Measurements from ENCODE around the gene NRXN2.

NRXN2 gene

DNA sequence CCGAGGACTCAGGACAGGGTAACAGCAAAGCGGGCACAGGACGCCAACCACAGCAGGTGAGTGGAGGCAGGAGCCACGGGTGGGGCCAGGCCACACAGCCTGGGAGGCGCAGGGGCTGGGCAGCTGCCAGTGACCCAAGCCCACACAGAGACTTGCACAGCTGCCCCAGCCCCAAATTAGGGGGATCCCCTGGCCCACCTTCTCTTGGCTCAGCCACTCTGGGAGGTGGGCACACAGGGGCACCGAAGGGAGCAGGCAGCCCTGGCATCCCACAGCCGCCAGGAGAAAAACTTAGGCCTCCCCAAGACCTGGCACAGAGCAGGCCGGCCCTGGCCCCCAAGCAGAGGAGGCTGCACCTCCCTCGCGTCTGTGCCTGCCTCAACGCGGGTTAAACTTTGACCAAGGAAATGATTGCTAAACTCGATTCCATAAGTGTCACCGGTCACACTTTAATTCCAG, 132.2 kb downstream of the NRXN2 start, which contains the start of gene SLC22A12:
TSS of gene SLC22A12 (plus strand) at position 458 of the 459 bp plus-strand sequence. CDS start 337 bp downstream, outside the sequence.
- no peak for DNase-seq (ENCODE audit: low read depth)

DNA sequence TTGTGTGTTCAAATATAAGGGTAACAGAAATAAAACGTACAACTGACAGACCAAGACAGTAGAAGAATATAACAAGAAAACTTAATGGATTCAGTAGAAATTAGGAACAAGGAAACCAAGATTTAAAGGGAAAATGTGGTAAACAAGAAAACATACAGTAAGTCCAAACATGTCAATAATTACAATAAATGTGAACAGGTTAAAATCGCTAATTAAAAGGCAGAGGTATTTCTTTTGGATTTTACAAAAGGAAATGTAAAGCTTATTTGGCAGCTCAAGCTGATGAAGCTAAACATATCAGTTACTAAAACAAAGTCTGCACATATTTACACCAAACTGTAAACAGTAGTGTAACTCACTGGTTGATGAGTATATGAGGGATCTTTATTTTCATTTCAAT, 134.3 kb downstream of the NRXN2 start:
- no peak for DNase-seq (ENCODE audit: low read depth)

DNA sequence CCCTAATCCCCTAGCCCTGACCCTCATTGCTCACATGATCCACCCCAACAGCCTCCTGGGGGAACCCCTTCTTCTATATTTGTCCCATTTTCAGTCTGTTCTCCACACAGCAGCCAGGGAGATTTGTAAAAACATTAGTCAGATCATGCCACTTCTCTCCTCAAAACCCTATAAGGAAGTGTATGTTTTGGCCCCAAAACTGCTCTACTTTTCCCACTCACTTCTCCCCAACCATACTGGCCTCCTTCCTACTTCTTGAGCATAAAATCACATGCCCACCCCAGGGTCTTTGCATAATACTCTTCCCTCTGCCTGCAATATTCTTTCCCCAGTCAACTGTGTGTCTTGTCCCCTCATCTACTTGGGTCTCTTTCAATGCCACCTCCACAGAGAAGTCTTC, 136.6 kb downstream of the NRXN2 start:
- no peak for DNase-seq (ENCODE audit: low read depth)

DNA sequence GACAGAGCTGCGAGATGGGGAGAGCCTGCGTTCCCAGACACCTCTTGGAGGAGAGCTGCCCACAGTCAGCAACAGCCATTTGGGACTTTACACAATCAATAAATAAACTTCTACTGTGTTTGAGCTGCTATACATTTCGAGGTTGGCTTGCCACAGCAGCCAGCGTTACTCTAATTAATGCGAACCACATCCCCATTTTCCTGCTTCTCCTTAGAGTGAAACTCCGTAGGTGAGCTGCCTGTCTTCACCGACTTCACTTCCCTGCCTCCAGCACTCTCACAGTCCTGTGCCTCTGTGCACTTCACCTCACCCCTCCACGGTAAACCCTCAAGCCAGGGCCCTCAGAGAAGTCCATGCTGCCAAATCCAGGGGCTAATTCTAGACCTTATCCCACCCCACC, 137.8 kb downstream of the NRXN2 start:
- DNase-seq (ENCODE audit: low read depth) = no peak

DNA sequence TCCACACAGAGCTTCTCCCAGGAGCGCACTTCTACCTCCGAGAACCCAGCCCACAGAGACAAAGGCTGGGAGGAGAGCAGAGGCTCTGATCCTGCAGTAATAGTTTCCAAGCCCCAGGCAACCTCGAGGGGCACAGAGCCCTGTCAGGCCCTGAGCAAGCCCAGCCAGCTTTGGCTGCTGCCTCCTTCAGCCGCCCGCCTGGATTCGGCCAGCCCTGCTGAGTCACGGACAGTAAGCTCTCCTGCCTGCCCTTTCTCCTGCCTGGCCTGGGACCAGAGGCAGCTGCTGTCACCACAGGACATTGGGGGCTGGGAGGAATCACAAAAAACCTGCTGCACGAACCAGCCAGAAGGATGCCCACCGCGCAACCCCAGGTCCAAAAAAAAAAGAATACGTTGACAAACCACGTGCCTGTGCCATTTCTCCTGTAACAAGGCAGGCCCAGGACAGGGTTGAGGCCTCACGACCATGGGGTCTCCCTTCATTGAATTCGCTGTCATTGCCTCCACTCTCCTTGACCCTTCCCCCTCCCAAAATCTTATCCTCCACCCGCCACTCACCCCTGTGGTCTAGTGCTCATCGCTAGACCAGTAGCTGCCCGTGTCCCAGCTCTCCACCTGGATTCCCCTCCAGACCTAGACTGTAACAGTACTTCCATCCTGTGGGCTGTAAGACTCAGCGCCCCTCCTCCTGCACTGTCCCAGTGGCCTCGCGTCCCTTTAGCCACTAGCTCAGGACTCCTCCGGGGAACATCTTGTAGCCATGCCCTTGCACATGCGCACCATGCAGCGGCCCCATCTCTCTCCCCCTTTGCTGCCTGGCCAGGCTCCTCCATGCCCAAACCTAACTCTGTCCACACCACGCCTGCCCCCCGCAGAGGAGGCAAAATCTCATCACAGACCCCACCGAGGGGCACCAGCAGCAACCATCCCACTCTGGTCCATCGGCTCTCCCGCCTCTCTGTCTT, 139.4 kb downstream of the NRXN2 start:
- DNase-seq (ENCODE audit: low read depth) = peak; percentile 41

DNA sequence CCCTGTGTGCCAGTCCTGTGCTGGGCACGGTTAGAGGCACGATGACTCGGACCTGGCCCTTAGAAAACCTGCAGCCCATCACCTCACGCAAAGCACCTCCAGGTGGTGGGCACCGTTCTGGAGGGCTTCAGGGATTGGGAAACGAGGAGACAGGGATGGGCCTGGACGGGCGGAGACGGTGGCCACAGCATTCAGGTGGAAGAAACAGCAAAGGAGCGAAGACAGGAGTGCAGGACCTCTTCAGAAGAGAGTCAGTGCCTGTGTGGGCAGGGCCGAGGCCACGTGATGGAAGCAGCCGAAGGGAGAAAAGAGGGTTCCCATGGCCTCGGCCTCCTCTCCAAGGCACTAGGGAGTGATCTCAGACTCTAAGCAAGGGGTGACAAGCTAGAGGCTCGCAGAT, 140.1 kb downstream of the NRXN2 start:
- no peak for DNase-seq (ENCODE audit: low read depth)

DNA sequence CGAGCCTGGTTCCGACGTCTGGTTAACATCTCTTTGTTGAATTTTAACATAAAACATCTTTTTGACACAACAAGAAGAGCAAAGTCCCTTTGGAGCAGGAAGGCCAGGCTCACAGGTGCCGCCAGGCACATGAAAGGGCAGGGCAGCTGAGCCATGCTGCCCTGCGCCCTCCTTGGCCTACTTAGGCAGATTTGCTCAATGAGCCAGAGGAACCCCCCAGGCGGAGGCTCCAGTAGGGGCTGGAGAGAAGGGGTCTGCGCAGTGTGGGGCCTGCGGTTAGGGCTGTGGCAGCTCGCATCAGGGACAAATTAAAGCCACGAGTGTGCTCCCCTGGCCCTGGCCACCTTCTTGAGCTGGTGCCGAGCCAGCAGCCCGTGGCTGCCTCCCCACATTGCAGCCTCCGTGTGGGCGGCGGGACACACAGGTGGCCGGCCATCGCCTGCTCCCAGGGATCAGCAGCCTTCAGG, 141.9 kb downstream of the NRXN2 start:
- no peak for DNase-seq (ENCODE audit: low read depth)

DNA sequence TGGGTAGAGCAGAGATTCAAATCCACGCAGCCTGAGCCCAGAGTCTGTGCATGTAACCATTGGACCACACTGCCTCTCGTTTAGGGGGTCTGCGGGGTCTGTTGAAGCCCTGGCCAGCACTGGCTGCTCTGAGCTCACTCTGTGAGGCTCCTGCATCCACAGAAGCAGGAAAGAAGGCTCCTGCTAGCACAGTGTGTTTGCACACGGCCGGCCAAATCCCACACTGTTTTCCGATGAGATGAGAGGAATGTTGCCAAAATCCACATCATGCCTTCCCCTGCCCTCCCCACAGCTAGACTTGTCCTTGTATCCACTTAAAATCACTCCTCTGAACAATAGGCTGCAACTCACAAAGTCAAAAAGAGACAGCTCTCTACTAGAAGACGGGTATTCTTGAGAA, 142.6 kb downstream of the NRXN2 start:
- DNase-seq (ENCODE audit: low read depth) = no peak

DNA sequence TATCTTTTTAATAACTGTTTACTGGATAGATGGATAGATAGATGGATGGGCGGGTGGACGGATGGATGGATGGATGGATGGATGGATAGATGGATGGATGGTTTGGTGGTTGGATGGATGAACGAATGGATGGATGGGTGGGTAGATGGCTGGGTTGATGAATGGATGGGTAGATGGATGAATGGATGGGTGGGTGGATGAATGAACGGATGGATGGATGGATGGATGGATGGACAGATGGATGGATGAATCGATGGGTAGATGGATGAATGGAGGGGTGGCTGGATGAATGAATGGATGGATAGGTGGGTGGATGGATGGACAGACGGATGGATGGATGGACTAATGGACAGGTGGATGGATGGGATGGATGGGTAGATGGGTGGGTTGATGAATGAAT, 145.8 kb downstream of the NRXN2 start:
- DNase-seq (ENCODE audit: low read depth) = no peak

DNA sequence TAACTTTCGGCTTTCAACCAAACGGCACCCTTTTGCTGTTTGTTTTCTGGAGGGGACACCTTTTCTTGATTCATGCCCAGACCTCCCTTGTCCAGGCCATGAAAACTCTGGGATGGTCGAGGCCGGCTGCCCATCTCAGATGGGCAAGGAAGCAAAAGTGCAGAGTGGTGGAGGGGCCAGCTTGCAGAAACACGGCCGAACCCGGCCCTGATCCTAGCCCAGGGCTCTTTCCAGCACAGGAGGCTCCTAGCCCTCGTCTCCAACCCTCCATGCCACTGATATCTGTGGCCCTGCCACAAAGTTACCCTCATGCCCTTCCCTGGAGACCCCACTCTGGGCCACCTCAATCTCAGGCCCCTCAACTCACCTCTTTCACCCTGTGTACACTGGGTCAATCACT, 150.9 kb downstream of the NRXN2 start:
- DNase-seq (ENCODE audit: low read depth) = no peak

DNA sequence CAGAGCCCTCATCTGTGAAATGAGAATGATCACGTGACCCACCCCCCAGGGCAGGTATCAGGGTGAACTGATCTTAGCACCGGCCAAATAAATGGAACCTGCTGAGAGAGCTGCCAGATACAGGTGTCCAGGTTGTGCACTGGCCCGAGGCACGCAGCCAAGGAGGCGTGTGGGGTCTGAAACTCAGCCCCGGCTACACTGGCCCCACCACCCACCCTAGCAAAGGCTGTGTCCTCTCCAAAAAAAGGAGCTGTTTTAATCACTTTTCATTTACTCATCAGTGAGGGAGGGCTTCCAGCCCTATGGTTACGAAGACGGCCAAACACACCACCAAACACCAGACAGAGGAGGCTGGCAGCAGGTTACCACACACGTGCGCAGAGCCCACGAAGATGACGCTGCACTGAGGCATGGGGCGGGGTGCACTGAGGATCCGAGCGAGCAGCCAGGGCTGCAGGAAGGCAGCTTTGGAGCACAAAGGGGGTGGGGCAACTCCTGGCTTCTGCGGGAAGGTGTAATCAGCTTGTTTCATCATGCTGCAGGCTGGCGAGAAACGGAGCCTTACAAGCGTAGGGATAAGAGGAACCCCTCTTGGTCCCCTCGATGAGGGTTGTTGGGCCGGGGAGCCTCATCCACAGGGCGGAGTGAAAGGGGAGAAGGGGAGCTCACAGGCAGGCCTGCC, 151.4 kb downstream of the NRXN2 start:
- no peak for DNase-seq (ENCODE audit: low read depth)

DNA sequence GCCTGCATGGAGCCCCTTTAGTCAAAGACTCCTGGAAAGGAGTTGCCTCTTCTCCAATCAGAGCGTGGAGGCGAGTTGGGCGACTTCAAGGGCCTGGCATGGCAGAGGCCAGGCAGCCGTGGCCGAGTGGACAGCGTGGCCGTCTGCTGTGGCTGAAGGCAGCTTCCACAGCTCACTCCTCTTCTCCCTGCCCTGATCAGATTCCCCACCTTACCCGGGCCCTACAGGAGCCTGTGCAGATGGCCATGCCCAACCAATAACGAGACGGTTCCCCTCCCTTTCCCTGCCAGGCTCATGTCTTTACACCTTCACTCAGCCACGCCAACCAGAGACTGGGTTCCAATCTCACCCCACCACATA, 152.0 kb downstream of the NRXN2 start:
- no peak for DNase-seq (ENCODE audit: low read depth)

DNA sequence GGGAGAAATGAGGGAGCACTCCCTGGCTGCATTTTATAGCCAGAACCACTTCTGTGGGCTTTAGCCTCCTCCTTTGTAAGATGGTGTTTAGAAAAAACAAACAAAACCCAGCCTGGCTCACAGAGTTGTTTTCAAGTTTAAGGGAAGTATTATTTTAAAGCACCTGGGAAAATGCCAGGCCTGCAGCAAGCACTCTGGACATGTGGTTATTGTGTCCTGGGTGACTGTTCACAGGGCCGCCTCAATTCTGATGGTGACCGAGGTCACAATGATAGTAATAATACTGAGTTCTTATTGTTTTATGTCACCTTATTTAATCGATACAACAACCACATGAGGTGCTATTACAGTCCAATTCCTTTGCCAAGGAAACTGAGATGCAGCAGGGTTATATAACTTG, 152.7 kb downstream of the NRXN2 start:
- no peak for DNase-seq (ENCODE audit: low read depth)

DNA sequence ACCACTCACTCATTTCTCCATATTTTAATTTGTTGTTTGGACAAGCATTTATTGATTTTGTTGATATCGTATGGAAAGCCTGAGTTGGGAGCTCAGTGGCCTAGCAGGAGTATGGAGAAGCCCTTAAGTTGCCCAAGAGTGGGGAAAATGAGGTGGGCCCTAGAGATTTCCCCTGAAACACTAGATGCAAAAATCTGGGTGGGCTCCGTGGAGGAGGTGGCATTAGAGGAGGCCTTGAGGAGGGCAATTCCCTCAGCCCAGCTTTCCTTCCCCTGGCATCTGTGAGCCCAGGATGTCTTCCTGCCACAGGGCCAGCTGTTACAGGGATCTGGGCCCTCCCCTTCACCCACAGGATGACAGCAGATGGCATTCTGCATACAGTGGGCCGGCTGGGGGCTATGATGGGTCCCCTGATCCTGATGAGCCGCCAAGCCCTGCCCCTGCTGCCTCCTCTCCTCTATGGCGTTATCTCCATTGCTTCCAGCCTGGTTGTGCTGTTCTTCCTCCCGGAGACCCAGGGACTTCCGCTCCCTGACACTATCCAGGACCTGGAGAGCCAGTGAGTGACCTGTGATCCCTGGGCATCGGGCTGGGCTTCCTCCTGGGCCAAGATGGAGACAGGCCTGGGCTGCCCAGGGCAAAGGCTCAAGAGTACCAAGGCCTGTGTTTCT, 153.6 kb downstream of the NRXN2 start:
- DNase-seq (ENCODE audit: low read depth) = no peak

DNA sequence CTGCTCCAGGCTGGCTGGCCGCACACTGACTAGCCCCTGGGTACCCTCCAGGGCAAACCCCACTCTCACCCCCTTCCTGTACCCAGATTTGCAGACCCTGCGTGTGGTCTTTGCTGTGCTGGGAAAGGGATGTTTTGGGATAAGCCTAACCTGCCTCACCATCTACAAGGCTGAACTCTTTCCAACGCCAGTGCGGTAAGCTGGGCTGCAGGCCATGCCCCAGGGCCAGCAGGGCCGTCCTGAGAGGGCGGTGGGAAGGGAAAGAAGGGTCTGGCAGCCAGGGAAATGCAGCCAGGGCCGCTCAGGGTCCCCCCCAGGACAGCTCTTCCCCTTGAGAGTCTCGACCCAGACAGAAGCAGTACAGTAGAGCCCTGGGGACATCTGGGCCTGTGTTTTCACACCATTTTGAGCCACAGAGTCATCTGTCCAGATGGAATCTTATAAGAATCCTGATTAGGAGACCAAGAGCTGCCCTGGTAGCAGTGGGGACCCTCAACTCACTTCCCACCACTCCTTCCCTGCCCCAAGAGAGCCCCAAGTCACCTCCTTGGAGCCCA, 154.3 kb downstream of the NRXN2 start:
- DNase-seq (ENCODE audit: low read depth) = no peak

DNA sequence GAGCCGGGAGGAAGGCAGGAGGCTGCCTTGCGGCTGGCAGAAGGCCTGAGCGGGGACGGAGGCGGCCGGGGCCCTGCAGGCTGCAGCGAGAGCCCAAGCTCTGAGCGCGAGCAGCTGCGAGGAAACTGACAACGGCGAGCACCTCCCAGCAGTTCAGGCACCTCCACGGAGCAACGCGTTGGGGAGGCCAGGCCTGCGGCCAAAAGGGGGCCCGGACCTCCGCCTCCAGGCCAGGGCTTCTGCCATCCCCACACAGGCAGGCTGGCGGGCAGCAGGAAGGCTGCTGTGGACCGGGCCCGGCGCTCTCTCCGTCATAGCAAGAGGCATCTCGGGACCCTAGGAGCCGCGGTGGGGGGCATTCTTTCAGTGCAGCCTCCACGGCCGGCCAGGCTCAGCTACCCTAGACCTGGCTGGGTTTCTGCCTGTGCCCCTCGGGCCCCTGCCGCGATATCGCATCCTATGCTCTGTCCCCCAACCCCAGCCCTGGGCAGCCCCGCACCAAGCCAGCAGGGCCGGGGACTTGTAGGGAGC, 154.9 kb downstream of the NRXN2 start:
- no peak for DNase-seq (ENCODE audit: low read depth)

DNA sequence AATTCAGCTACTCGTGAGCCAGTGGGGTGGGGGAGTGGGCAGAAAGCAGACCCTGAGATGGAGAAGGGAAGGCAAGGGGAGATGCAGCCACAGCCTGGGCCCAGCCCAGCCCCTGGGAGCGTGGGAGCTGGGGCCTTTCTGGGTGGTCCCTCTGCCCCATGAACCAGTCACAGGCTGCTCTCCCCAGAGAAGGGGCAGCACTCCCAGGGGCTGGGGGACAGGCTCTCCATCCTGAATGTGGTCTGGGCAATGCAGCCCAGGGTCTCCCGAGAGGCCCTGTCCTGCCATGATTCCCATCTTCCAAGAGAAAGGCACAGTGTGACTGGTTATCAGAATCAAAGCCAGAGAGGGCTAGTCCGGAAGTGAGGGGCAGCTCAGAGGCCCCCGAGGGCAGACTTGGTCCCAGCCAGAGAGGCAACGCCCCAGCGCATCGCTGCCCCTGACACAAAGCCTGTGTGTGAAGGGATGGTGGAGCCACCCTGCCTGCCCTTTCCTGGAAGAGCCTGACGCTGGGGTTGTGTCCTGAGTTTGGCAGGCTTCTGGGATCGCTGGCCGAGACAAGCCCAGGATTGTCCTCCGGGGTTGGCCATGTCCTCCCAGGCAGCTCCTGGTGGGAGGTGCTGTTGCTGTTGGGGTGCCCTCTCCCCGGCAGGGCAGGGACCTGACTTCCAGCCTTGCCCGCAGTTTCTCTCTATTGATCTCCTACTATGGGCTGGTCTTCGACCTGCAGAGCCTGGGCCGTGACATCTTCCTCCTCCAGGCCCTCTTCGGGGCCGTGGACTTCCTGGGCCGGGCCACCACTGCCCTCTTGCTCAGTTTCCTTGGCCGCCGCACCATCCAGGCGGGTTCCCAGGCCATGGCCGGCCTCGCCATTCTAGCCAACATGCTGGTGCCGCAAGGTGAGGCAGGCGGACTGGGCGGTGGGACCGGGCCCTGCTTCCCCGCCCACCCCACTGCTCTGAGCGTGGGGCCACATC, 155.8 kb downstream of the NRXN2 start:
- no peak for DNase-seq (ENCODE audit: low read depth)

DNA sequence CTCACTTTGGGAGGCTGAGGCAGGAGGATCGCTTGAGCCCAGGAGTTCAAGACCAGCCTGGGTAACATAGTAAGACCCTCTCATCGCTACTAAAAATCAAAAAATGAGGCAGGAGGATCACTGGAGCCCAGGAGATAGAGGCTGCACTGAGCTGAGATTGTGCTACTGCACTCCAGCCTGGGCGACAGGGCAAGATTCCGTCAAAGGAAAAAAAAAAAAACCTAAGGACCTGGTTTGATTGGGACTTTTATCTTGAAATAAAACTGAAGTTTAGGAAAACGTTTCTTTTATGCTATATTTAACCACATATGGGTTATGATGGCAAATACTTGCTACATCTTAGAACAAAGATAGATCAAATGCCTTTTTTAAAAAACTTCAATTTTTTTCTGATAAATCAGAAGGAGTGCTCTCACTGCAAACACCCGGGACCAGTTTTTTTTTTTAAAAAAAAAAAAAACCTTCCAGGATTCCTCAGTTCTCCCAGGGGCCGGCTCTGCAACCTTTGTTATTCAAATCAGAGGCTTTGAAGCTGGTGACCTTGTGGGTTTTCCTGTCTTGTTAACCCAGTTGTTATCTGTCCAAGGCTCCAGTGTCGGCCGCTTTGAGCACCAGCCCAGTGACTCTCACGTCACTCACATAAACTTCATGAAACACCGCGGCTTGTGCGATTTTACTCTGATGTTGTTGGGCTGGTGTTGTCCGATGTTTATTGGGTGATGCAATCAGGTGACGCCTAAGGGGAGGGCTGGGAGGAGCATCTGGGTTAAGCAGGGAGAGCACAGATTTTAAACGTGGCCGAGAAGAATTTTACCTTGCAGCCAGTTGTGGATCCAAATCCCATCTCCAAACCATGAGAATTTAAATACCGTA, 156.7 kb downstream of the NRXN2 start:
- peak; percentile 70 for DNase-seq (ENCODE audit: low read depth)

DNA sequence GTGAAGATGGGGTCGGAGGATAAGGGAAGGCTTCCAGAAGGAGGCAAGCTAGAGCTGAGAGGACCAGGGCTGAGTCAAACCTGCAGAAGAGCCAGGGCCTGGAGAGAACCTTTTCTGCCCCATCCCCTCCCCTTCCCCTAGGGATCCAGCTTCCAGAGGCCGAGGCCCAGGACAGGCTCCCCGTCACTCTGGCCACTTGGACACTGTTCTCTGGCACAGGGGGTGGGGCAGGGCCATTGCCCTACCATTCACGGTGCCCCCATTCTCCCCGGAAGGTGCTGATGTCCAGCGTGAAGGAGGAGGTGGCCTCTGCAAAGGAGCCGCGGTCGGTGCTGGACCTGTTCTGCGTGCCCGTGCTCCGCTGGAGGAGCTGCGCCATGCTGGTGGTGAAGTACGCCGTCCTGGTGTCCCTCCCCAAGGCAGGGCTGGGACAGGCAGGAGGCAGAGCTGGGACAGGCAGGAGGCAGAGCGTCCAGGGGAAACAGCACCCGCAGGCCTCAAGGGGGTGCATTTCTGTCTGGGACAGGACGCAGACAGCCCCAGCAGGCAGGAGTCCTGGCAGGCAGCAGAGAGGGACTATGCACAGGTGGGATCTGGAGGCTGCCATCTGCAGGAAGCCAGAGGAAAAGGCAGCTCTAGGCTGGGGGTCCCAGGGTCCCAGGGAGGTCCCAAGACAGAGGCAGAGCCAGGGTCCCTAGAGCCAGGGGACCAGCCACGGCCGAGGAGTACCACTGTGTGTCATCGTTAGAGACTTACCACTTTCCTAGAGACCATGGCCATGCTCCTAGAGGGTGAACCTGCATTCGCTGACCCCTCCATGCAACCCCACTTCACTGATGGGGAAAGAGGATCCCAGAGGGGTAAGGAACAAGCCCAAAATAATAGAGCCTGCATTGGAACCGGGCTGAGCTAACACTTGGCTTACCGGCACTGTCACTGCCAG, 157.8 kb downstream of the NRXN2 start:
- DNase-seq (ENCODE audit: low read depth) = no peak
